COR-L47 (cell line): ENCODE data around the gene CKAP2L.

ENCODE experiments used
- DNase-seq: peaks from one replicate; lab custom pipeline; 2025; lab: John Stamatoyannopoulos, UW

Gene CKAP2L

DNA sequence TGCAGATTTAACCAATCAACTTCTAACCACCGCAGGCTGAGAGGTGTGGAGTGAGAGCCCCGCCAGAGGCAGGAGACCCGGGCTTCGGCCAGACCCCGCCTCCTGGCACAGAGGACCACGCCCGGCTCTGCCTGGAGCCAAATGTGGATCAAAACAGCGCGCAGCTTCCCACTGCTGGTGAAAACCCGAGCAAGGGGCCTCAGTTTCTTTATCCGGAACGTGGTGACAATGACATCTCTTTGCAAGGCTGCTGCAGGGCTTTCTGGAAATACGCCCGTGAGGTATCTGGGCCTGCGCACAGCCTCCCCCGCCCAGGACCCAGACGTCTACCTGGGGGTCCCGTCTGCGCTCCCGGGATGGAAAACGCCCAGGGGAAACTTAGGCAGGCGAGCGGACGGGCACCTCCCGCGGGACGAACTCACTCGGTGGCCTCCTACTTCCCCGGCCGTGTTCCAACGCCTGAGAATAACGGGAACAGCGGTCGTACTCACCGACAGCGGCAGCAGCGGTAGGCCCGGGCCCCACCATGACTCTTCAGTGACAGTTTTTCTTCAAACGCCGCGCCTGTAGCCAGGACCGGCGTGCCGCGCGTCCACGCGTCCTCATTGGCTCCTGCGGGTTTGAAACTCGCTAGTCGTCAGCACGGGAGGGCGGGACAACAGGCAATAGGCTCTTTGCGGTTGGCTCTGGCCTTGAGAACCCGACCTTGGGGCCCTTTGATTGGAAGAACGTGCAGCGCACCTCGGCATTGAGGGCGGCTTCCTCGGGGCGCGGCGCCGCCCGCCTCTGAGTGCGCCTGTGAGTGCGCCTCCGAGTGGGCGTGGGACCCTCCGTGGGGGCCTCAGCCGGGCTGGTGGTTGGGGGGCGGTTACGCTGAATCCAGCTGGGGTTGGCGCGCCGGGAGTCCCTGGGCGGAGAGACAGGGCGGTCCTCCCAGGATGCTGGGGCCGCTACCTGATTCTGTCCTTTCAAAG, at the start of gene CKAP2L:
Gene CKAP2L (minus strand): TSS at position 539 of the 974 bp plus-strand sequence. CDS start 11 bp downstream, at position 528.
- DNase-seq = peak; percentile 99

- no peak for DNase-seq
Observed at GRCh38 chr2:112813280-112813966, 49.0 kb upstream of the CKAP2L start.

DNA sequence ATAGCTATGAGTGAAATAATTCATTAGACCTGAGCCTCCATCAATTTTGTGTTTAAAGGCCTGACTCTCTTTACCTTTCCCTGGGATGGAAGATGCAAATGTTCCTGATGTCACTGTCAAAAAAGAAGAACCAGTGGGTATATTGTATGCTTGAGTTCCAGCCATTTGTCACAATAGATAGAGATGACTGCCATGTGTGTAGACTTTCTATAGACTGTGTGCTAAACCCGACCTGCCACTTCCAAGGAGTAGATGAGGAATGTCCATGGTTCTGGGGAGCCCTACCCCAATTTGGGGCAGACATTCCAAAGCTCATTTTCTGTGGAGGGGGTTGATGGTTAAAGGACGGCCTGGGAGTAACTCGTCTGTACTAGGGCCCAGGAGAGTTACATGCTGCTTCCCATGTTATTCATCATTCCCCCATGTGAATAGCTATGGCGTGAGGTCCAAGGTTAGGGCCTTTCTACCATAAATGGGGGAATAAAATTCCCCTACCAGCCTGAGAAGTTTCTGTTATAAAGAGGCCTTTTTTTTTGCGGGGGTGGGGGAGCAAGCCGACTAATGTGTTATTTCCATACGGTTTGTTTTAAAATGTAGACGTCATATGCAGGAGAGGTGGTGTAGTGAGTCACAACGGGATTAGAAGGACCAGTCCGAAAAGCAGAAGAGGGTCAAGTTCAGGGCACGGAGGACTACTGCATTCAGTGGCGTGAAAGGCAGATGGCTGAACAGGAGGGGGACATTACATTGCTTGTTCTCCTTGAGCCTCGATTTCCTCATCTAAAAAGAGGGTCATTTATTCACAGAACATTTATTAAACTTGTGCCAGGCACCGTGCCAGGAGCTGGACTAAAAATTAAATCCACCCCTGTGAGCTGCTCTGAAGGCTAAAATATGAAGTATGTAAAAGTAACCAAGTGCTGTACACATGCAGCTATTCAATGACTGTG, 48.2 kb upstream of the CKAP2L start:
- no peak for DNase-seq

DNA sequence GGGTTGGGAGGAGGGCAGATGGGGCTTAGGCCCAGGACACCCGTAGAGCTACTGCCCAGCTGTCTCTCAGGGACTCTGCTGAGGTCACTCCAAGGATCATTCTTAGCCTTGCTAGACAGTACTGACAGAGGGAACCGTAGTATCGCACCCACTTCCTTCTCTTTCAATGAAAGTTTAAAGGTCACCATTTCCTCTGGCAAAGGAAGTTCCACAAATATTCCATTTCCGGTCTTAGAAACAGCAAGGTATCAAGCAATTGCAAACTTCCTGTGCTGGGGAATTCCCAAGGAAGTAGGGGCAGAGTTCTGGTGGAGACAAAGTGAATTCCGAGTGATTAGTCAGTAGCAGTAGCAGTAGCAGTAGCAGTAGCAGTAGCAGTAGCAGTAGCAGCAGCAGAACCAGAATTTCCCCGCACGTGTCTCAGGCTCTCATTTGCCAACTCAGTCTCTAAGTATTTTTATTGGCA, 47.5 kb upstream of the CKAP2L start:
- DNase-seq = no peak

GRCh38 chr2:112811276-112811831, 46.9 kb upstream of the CKAP2L start:
- no peak for DNase-seq

DNA sequence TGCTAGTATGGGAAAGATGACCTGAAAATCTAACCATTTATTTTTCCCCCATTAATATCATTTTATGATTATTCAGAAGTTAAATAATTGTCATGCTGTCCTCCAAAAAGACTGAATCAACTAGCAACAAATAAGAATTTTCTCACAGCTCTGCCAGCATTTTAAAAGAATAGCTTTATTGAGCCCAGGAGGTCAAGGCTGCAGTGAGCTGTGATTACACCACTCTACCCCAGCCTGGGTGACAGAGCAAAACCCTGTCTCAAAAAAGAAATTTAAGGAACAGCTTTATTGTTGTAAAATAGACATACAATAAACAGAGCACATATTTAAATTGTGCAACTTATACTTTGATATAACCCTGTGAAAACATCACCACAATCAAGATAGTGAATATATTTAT, 44.7 kb upstream of the CKAP2L start:
- DNase-seq = no peak

DNA sequence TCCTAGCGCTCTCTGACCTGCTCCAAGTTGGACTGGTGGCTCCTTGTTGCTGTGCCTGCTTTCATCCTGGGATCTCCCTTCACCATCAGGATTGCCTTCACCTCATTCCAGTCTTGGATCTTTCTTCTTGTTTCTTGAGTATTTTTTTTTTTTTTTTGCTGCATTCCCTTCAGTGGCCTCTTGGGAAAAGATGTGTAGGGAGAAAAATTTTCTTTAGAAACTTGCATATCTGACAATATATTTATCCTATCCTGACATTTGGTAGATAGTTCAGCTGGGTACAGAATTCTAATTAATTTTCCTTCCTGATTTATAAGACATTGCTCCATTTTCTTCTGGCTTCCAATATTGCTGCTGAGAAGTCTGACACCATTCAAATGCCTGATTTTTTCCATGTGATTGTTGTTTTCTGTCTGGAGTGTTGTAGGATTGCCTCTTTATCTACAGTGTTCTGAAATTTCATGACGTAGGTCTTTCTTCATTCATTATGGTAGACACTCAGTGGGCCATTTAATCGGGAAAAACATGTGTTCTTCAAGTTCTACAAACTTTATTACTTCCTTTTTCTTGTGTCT, 42.9 kb upstream of the CKAP2L start:
- DNase-seq = no peak

DNA sequence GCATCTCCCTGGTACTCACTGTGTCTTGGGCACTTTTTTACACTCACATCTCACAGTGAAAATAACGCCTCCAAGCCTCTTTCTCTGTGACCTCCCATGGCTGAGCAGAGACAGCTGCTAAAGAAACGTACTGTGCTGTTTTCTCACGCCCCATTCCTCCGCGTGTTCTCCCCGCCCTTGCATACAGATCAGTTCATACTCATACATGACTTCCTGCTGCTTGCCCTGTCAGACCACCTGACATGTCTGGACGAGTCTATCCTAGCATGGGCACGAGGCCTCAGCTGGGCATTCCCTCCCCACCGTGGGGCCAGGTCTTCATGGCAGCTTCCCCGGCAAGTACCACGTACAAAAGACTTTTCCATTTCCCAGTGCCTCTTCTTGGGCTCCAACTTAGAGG, 41.1 kb upstream of the CKAP2L start:
- DNase-seq = no peak

DNA sequence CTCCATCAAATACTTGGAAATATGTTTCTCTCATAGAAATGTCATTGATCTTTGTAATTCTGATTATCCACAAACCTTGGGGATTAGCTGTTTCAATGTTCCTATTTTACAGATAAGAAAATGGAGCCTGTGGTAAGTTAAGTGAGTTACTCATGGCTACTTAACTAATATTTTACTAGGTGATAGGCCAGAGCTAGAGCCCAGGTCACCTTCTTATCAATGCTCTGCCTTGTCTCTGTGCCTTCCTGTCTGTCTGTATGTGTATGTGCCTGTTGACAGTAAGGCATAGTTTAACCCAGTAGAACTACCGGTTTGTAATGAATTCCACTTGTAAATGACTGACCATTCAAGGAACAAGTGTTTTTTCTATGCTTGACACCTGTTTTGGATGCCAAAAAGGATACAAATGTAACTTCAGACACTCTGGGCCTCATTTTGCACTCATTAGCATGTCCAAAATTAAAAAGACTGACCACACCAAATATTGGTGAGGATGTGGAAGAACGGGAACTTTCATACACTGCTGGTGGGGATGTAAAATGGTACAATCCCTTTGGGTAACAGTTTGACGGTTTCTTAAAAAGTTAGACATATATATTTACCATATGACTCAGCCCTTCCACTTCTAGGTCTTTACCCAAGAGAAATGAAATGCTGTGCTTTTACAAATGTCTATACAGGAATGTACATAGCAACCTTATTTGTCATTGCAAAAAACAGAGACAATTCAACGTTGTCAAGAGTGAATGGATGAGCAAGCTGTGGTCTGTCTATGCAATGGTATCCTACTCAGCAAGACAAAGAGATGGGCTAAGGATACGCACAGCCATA, 39.5 kb upstream of the CKAP2L start:
- DNase-seq = no peak

GRCh38 chr2:112800881-112801583, 36.6 kb upstream of the CKAP2L start:
- DNase-seq = no peak

- no peak for DNase-seq
Observed at GRCh38 chr2:112798979-112799975, 34.9 kb upstream of the CKAP2L start.

GRCh38 chr2:112796486-112796885, 32.1 kb upstream of the CKAP2L start:
- DNase-seq = no peak

DNA sequence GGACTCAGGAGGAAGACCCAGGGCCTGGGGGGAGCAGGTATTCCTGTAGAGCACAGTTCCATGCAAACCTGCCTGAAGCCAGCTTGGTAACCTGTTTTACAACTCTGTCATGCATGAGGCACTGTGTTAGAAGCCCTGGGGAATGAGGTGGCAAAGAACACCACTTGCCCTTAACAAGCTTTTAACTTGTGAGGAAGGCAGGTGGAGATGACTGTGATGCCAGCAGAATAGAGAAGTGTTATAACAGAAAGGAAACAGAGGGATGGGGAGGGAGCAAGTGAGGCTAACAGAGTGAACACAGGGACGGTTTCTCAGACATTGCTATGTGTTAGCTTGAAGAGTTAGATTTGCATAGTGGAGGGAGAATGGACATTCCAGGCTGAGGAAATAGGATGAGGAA, 31.4 kb upstream of the CKAP2L start:
- no peak for DNase-seq

DNA sequence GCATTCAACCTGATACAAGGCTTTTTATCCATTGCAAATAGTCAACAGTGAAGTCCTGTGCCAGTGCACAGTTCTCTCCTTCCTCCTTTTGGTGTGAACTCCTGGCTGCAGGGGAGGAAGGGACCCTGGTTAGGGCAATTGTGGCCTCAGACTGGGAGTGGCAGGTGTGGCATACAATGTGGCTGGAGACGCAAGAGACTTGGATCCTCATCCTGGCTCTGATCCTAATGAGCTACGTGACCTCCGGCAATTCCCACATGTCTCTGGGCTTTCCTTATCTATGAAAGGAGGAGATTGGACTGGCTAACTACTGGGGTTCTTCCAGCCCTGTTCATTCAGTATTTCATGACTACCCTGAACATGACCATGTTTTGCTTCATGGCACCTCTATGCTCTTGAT, 30.4 kb upstream of the CKAP2L start:
- no peak for DNase-seq

DNA sequence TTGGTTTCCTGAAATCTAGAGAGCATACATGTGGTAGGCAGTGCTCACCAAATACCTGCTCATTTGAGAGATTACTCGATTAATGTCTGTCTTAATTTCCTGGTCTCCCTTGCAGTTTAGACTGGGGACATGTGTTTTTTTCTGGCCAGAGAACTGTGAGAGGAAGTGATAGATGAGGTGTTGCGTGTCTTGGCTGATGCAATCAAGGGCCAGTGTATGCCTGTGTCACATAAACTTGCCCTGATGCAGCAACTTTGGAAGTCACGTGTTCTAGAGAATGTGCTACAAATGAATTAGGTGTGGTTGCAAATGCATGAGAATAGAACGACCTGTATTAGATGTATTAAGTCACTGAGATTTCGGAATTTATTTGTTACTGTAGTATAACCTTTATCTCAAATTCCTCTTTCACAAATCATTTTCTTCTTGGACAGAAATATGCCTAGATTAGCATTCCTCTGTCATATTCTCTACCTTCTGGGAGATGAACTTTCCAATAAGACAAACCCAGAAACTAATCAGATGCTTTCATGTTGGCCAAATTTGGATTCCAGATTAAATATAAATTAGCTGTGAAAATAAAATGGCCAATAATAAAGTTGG, 29.8 kb upstream of the CKAP2L start:
- DNase-seq = no peak

DNA sequence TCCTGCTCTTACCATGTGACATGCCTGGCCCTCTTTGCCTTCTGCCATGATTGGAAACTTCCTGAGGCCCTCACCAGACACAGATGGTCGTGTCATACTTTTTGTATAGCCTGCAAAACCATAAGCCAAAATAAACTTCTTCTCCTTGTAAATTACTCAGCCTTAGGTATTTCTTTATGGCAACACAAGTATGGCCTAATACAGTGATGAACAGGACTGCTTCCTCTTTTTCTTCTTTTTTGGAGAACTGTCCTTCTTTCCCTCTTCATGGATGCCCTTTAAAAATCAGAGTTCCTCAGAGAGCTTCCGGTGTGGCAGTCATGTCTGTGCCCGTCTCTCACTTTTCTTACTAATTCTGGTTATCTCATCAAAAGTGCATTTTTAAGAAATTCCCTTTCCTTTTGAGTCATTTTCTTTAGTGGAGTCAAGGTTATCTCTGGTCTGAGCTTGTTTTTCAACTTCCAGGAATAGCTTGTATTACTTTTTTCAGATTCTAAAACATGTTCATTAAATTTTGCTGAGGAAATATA, 29.1 kb upstream of the CKAP2L start:
- no peak for DNase-seq

- no peak for DNase-seq
Observed at GRCh38 chr2:112792419-112792818, 28.0 kb upstream of the CKAP2L start.
